ENCODE results near the gene ATG3.

GRCh38 chr3:112597945-112598344 is 36.2 kb upstream of the ATG3 start:
- no peak for TF ChIP-seq CTCF (IDR thresholded peaks at IDR 0.05 in 8 of 11, conservative IDR thresholded peaks at IDR 0.05 in 3 of 11)
- no peak for TF ChIP-seq POLR2A (IDR thresholded peaks at IDR 0.05)
- TF ChIP-seq POLR2AphosphoS5 (IDR thresholded peaks at IDR 0.05): no peak
